Kidney (tissue), 14 donors: ENCODE data around the gene GP1BB. TPM values are rescaled to one million over a fixed set of nuclear protein-coding genes. Genes with fewer than 3 reads are reported as not detected.

Experiments used
- DNase-seq, 5 donors: peaks; one replicate each; pipeline ENCODE4 v3.0.0-alpha.2; 2013 to 2020
- FAIRE-seq: peaks from 2 replicates; lab custom pipeline; 2012; peaks lifted over from hg19 to GRCh38; lab: Jason Lieb, UNC
- H3K27ac ChIP-seq, 2 donors: one replicate each; pipeline ENCODE4 v1.7.0; 2013; ENCODE audit warnings: low read depth in 2 of 2, low read length in 2 of 2, inconsistent platforms in 1 of 2
- H3K27me3 ChIP-seq: one replicate; pipeline ENCODE4 v1.7.1; 2013; ENCODE audit warnings: low read length, inconsistent platforms; ENCODE audit not compliant: control insufficient read depth, insufficient read depth
- H3K36me3 ChIP-seq, 3 donors: one replicate each; pipeline versions ENCODE4 v1.7.0 to v1.7.1; 2013; ENCODE audit warnings: low read length in 3 of 3, control low read depth in 1 of 3, inconsistent platforms in 1 of 3; ENCODE audit not compliant: insufficient read depth in 3 of 3, control insufficient read depth in 2 of 3
- H3K4me1 ChIP-seq, 3 donors: one replicate each; pipeline versions ENCODE4 v1.7.0 to v1.7.1; 2013; ENCODE audit warnings: low read length in 3 of 3, inconsistent platforms in 1 of 3, low read depth in 1 of 3; ENCODE audit not compliant: control insufficient read depth in 2 of 3, insufficient read depth in 2 of 3
- H3K4me3 ChIP-seq, 3 donors: one replicate each; pipeline versions ENCODE4 v1.7.0 to v1.8.1; 2013; ENCODE audit warnings: low read length in 3 of 3, control low read depth in 1 of 3, inconsistent platforms in 1 of 3
- H3K9ac ChIP-seq, 3 donors: one replicate each; pipeline versions ENCODE4 v1.7.0 to v1.7.1; 2013; ENCODE audit warnings: low read length in 3 of 3, control low read depth in 1 of 3, inconsistent platforms in 1 of 3
- H3K9me3 ChIP-seq, 3 donors: one replicate each; pipeline versions ENCODE4 v1.7.0 to v1.7.1; 2013; ENCODE audit warnings: low read length in 3 of 3, control low read depth in 1 of 3, inconsistent platforms in 1 of 3; ENCODE audit not compliant: control insufficient read depth in 2 of 3, insufficient read depth in 1 of 3
- CTCF ChIP-seq: IDR thresholded peaks from 3 replicates; pipeline ENCODE4 v1.5.1; 2012; ENCODE audit warnings: mild to moderate bottlenecking, moderate library complexity, borderline replicate concordance; ENCODE audit not compliant: insufficient read depth; ENCODE audit errors: extremely low read depth
- intact Hi-C: fragments of 100-400 bp; cut with DNase I; formaldehyde crosslinking; loops from one replicate; pipeline ENCODE4 v1.11.1; 2022
- polyA plus RNA-seq: library from polyadenylated mRNA; stranded (reverse); fragments of 350-450 nt; fragmentation: Illumina TruSeq; extraction: RNeasy Lipid Tissue Mini Kit (QIAGEN cat#74804); gene quantifications from one replicate; pipeline ENCODE4 v1.2.3, GENCODE V29; 2014; ENCODE audit warnings: low read depth, low replicate concordance; ENCODE audit not compliant: insufficient read depth
- total RNA-seq: library from RNA; stranded (reverse); fragmentation: NEBNext Ultra II Directional; extraction: Animal tissue kit (Norgen Biotek cat#: 25700); gene quantifications from one replicate; pipeline ENCODE4 v1.2.1, GENCODE V29; 2021
- donor health status: control.
- donor health status: control.
- donor health status: control.
- donor health status: control.
- donor health status: control.
- donor health status: DM: yes; HTN: yes; CAD: no.
- donor health status: Normal renal cell carcinoma (clear cell type).

The GP1BB gene
- total and polyA plus RNA-seq, 2 donors from 2014 or later: 1.9 to 4.1 TPM

- FAIRE-seq: no peak
- no peak overlapping the region for H3K4me3 ChIP-seq
- H3K27me3 ChIP-seq: peaks cover 48% of the 10 kb centered on the region
- intact Hi-C loops: no loop called here
- no peak overlapping the region for H3K27ac ChIP-seq
- no peaks in the 10 kb centered on the region for H3K9me3 ChIP-seq
- H3K4me1 ChIP-seq: no peaks in the 10 kb centered on the region
- TF ChIP-seq CTCF: no peak
- no peak for DNase-seq
- no peak overlapping the region for H3K9ac ChIP-seq
- H3K36me3 ChIP-seq: no peaks in the 10 kb centered on the region
These were observed 39.5 kb downstream of the GP1BB start for GRCh38 chr22:19762568-19763457.

- FAIRE-seq: no peak
- Histone ChIP-seq H3K27ac (no peak overlapping the region), H3K4me3 (no peak overlapping the region), H3K36me3 (no peaks in the 10 kb centered on the region), H3K9ac (no peak overlapping the region), H3K4me1 (peaks cover 0 to 3% (median 0%) of the 10 kb centered on the region in 3 donors), H3K27me3 (peaks cover 54% of the 10 kb centered on the region), H3K9me3 (no peaks in the 10 kb centered on the region)
- no peak for TF ChIP-seq CTCF
- DNase-seq: no peak
- intact Hi-C loops: no loop called here
These were observed 40.3 kb downstream of the GP1BB start for GRCh38 chr22:19763458-19764298.

GRCh38 chr22:19764299-19764593, 40.9 kb downstream of the GP1BB start:
- intact Hi-C loops: no loop called here
- H3K27ac ChIP-seq: no peak overlapping the region
- H3K4me1 ChIP-seq: peaks cover 0 to 3% (median 0%) of the 10 kb centered on the region in 3 donors
- no peaks in the 10 kb centered on the region for H3K36me3 ChIP-seq
- no peak overlapping the region for H3K9ac ChIP-seq
- no peak for FAIRE-seq
- DNase-seq: no peak
- H3K9me3 ChIP-seq: no peaks in the 10 kb centered on the region
- no peak overlapping the region for H3K4me3 ChIP-seq
- TF ChIP-seq CTCF: no peak
- H3K27me3 ChIP-seq: peaks cover 59% of the 10 kb centered on the region
